Activated T-helper 1 cell treated with anti-CD3 and anti-CD28 coated beads, Interleukin-12 subunit alpha, Interleukin-12 subunit beta, Interleukin-2, Interleukin-4 antibody, amounts not matched to agents 30 ng/mL and 10 ng/mL and 1 ng/mL, durations not matched to agents 14 hours and 24 hours and 36 hours (primary cell): ENCODE results near the gene UBA52. TPM values are rescaled to one million over a fixed set of nuclear protein-coding genes. Genes with fewer than 3 reads are reported as not detected.
"Not testable (repeated sequence)": the region's sequence is repeated elsewhere in the genome, so short reads cannot be mapped to it uniquely, and the experiment has no call there.

Experiments used
- DNase-seq: peaks from one replicate; pipeline ENCODE4 v3.0.0; 2021; ENCODE audit warnings: low spot score
- H3K27ac Mint-ChIP-seq: one replicate; pipeline ENCODE4 v1.8.0; 2021; ENCODE audit warnings: mild to moderate bottlenecking, mixed read lengths
- H3K27me3 Mint-ChIP-seq: one replicate; pipeline ENCODE4 v1.8.0; 2022; ENCODE audit warnings: mild to moderate bottlenecking, moderate library complexity, mixed read lengths; ENCODE audit not compliant: insufficient read depth
- H3K36me3 Mint-ChIP-seq: one replicate; pipeline ENCODE4 v1.8.0; 2021; ENCODE audit warnings: low read depth, mixed read lengths
- H3K4me1 Mint-ChIP-seq: one replicate; pipeline ENCODE4 v1.8.0; 2021; ENCODE audit warnings: low read depth, mixed read lengths
- H3K4me3 Mint-ChIP-seq: one replicate; pipeline ENCODE4 v1.8.0; 2021; ENCODE audit warnings: mild to moderate bottlenecking, moderate library complexity, mixed read lengths
- H3K9me3 Mint-ChIP-seq: one replicate; pipeline ENCODE4 v1.8.0; 2021; ENCODE audit warnings: mixed read lengths
- intact Hi-C: fragments of 100-400 bp; cut with micrococcal nuclease; formaldehyde crosslinking; loops from one replicate; pipeline ENCODE4 v1.15.1; 2024
- total RNA-seq: library from RNA; stranded (reverse); gene quantifications from 2 replicates; pipeline ENCODE4 v1.2.3, GENCODE V29; 2022

The UBA52 gene
- total RNA-seq, 1 donor from 2014 or later: 1,500 TPM

DNA sequence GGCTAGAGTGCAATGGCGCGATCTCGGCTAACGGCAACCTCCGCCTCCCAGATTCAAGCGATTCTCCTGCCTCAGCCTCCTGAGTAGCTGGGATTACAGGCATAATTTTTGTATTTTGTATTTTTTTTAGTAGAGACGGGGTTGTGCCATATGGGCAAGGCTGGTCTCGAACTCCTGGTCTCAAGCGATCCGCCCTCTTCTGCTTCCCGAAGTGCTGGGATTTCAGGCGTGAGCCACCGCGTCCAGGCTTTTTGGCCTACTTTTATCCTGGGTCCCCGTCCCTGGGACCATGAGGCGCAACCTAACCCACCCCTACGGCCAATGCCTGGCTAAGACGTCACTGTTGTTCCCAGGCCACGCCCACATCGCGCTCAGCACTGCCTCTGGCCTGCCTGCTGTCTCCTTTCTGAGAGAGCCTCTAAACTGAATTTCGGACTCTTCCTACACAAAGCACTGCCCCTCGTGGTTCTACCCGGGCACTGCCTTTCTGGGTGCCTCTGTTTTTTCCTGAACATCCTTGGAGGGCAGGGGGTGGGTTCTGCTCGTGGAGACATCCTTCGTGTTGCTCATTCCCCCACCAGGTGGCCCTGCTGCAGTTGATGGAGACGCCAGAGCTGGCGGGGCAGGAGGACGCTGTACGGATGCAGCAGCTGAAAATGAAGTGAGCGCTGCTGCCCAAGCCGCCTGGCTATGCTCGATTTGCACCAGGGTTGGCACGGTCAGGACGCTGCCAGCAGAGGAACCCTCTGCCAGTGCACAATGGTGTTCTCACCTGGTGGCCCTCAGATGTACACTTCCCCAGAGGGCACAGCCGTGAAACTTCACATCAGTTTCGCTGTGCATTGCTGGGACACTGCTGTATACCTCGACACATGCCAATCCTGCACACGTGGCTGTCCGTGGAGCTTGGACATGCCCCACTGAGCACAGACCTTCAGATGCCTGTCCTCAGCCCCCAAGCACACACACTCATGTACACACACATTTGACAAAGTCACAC is 18.9 kb downstream of the UBA52 start:
- Mint-ChIP-seq H3K9me3 (no peaks in the 10 kb centered on the region), H3K4me1 (peaks cover 35% of the 10 kb centered on the region), H3K36me3 (peaks cover 16% of the 10 kb centered on the region), H3K4me3 (peak overlapping the region; percentile 90), H3K27me3 (peaks cover 5% of the 10 kb centered on the region), H3K27ac (peak overlapping the region; percentile 91)
- intact Hi-C loops: loop anchor here (5.0 kb wide), 1 partner anchor 257 kb away; no protein-coding TSS in a partner anchor
- DNase-seq: no peak

DNA sequence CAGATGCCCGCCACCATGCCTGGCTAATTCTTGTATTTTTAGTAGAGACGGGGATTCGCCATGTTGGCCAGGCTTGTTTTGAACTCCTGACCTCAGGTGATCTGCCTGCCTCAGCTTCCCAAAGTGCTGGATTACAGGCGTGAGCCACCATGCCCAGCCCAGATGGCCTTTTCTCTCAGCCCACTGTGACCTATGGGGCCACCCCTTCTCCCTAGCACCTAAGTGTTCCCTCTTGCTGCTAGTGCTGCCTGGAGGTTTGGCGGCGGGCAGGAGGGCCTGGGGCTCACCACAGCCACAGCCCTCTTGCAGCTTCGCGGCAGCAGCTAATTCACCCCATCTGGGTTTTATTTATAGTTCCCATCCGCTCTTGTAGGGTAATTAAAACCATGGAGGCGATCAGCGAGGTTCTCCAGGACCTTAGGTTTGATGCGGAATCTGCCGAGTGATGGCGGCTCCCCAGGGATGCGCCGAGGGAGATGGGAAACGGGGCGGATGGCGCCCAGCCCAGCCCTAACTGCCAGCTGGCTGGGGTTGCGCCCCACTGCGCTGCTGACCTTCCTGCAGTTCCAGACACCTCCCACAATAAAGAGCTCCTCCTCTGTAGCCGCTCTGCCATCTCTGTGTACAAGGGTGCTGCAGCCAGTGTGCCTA is 20.2 kb downstream of the UBA52 start:
- H3K27me3 Mint-ChIP-seq: peaks cover 12% of the 10 kb centered on the region
- no peak for DNase-seq
- no peaks in the 10 kb centered on the region for H3K9me3 Mint-ChIP-seq
- peak overlapping the region; percentile 30 for H3K4me3 Mint-ChIP-seq
- intact Hi-C loops: loop anchor here (5.0 kb wide), 1 partner anchor 255 kb away; no protein-coding TSS in a partner anchor
- H3K4me1 Mint-ChIP-seq: peaks cover 22% of the 10 kb centered on the region
- H3K27ac Mint-ChIP-seq: no peak overlapping the region
- H3K36me3 Mint-ChIP-seq: peaks cover 16% of the 10 kb centered on the region

DNA sequence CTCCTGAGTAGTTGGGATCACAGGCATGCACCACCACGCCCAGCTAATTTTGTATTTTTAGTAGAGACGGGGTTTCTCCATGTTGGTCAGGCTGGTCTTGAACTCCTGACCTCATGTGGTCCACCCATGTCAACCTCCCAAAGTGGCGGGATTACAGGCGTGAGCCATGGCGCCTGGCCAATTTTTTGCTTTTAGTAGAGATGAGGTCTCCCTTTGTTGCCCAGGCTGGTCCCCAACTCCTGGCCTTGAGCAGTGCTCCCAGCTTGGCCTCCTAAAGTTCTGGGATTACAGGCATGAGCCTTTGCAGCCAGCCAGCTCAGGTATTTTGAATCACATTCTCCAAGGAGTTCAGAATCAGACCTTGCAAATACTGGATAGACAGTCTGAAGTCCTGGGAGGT is 21.1 kb downstream of the UBA52 start:
- H3K4me1 Mint-ChIP-seq: peaks cover 19% of the 10 kb centered on the region
- DNase-seq, H3K4me3 Mint-ChIP-seq, H3K27ac Mint-ChIP-seq, H3K9me3 Mint-ChIP-seq: not testable (repeated sequence)
- intact Hi-C loops: loop anchor here (5.0 kb wide), 1 partner anchor 255 kb away; no protein-coding TSS in a partner anchor
- peaks cover 12% of the 10 kb centered on the region for H3K27me3 Mint-ChIP-seq
- H3K36me3 Mint-ChIP-seq: peaks cover 16% of the 10 kb centered on the region

DNA sequence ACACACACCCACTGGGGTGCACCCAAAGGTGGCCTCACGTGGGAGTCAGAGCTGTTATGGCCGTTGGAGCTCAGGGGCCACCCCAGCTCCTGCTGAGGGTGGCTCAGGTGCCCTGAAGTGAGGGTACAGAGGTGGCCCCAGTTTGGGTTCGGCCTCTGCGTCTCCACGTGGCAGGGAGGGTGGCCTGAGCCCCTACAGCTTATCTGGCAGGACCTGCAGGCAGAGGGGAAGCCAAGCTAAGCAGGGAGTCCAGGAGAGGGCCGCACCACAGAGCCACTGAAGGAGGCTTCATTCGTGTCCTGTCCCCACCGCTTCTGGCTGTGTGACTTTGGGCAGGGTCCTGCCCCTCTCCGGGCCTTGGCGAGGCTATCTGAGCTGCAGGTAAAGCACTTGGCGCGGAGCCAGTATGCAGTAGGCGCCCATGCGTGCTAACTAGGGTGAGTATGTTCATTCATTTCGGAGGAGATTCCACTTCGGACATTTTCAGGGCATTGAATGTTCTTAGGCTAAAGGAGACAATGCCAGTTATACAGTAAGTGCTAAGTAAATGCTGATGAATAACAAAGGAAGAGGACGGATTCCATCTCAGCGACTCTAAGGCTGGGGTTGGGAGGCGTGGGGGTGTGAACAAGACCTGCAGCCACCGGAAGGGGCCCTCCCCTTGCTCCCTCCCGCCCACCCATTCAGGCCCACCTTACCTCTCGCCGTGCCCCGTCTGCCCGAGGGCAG is 21.9 kb downstream of the UBA52 start:
- peaks cover 12% of the 10 kb centered on the region for H3K27me3 Mint-ChIP-seq
- H3K9me3 Mint-ChIP-seq: no peaks in the 10 kb centered on the region
- H3K4me3 Mint-ChIP-seq: peak overlapping the region; percentile 30
- peak overlapping the region; percentile 44 for H3K27ac Mint-ChIP-seq
- H3K36me3 Mint-ChIP-seq: peaks cover 16% of the 10 kb centered on the region
- peaks cover 11% of the 10 kb centered on the region for H3K4me1 Mint-ChIP-seq
- DNase-seq: no peak
- intact Hi-C loops: loop anchor here (5.0 kb wide), 1 partner anchor 254 kb away; no protein-coding TSS in a partner anchor

GRCh38 chr19:18594096-18594823 is 22.6 kb downstream of the UBA52 start:
- Mint-ChIP-seq H3K27ac (no peak overlapping the region), H3K4me1 (peaks cover 11% of the 10 kb centered on the region), H3K36me3 (peaks cover 16% of the 10 kb centered on the region), H3K4me3 (peak overlapping the region; percentile 66), H3K9me3 (no peaks in the 10 kb centered on the region), H3K27me3 (peaks cover 13% of the 10 kb centered on the region)
- intact Hi-C loops: loop anchor here (5.0 kb wide), 1 partner anchor 253 kb away; no protein-coding TSS in a partner anchor
- DNase-seq: peak; percentile 62

DNA sequence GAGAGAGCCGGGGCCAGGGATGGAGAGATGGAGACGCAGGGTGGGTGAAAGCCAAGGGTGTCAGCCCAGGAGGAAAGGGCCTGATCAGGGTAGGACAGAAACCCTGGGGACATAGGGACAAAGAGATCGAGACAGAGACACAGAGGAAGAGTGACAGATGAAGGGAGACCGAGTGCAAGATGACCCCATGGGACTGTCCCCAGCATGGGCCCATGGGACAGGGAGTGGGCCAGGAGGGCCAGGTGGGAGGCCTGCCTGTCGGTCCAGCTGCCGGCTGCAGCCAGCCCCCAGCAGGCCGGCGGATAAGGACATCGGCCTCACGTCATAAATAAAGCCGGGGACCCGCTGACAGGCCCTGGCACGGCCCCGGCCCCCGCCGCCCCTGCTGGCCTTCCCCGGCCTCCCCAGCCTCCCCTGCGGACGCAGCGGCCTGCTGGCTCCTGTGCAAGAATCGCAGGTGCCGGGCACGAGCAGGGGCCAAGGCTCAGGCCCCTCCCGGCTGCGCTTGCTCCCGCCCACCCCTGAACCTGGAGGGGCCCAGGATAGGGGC is 23.2 kb downstream of the UBA52 start:
- no peaks in the 10 kb centered on the region for H3K9me3 Mint-ChIP-seq
- intact Hi-C loops: loop anchor here (5.0 kb wide), 1 partner anchor 252 kb away; no protein-coding TSS in a partner anchor
- no peak for DNase-seq
- H3K36me3 Mint-ChIP-seq: peaks cover 14% of the 10 kb centered on the region
- peaks cover 15% of the 10 kb centered on the region for H3K27me3 Mint-ChIP-seq
- H3K4me1 Mint-ChIP-seq: peaks cover 7% of the 10 kb centered on the region
- peak overlapping the region; percentile 66 for H3K4me3 Mint-ChIP-seq
- no peak overlapping the region for H3K27ac Mint-ChIP-seq

DNA sequence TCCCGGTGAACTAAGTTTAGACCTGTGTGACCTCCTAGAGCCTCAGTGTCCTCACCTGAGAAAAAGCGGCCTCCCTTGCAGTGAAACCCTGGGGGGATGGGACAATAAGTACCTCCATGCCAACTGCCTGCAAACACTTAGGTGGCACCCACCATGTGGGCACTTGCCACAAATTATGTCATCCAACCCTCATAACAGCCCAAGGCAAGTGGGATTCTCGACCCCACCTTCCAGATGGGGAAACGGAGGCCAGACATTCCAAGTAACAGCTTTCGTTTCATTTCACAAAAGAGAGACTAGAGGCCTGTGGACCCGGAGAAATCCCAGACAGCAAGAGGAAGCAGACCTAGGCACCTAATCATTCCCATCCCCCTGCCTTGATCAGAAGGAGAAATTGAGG is 23.8 kb downstream of the UBA52 start:
- Mint-ChIP-seq H3K36me3 (peaks cover 11% of the 10 kb centered on the region), H3K9me3 (no peaks in the 10 kb centered on the region), H3K4me3 (no peak overlapping the region), H3K27ac (no peak overlapping the region), H3K27me3 (peaks cover 15% of the 10 kb centered on the region), H3K4me1 (peaks cover 4% of the 10 kb centered on the region)
- intact Hi-C loops: no loop called here
- DNase-seq: no peak

DNA sequence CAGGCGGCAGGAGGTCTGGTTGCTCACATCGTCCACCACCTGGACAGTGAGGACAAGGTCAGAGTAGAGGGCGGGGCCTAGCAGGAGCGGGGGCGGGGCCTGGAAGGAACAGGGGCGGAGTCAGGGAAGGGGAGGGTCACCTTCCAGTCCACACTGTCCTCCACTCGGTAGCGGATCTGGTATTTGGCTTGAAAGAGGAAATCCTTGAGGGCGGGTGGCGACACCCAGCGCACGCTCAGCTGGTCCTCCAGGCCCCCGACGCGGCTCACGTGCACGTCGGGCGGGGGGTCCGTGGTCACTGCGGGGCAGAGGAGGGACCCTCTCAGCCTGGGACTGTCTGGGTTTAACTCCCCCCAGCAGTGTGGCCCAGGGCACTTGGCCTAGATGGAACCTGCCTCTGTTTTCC is 25.1 kb downstream of the UBA52 start:
- peaks cover 4% of the 10 kb centered on the region for H3K4me1 Mint-ChIP-seq
- no peak overlapping the region for H3K4me3 Mint-ChIP-seq
- DNase-seq: no peak
- intact Hi-C loops: no loop called here
- H3K36me3 Mint-ChIP-seq: peaks cover 3% of the 10 kb centered on the region
- H3K9me3 Mint-ChIP-seq: no peaks in the 10 kb centered on the region
- H3K27ac Mint-ChIP-seq: no peak overlapping the region
- peaks cover 20% of the 10 kb centered on the region for H3K27me3 Mint-ChIP-seq

GRCh38 chr19:18597809-18598660 is 26.4 kb downstream of the UBA52 start:
- Mint-ChIP-seq H3K9me3 (no peaks in the 10 kb centered on the region), H3K36me3 (no peaks in the 10 kb centered on the region), H3K4me1 (peaks cover 4% of the 10 kb centered on the region), H3K27ac (no peak overlapping the region), H3K4me3 (no peak overlapping the region), H3K27me3 (peaks cover 29% of the 10 kb centered on the region)
- intact Hi-C loops: no loop called here
- DNase-seq: no peak

- DNase-seq: no peak
- Mint-ChIP-seq H3K4me3 (no peak overlapping the region), H3K36me3 (no peaks in the 10 kb centered on the region), H3K4me1 (peaks cover 4% of the 10 kb centered on the region), H3K9me3 (no peaks in the 10 kb centered on the region), H3K27ac (no peak overlapping the region), H3K27me3 (peaks cover 36% of the 10 kb centered on the region)
- intact Hi-C loops: no loop called here
Measured at GRCh38 chr19:18599485-18599884, 27.8 kb downstream of the UBA52 start.

DNA sequence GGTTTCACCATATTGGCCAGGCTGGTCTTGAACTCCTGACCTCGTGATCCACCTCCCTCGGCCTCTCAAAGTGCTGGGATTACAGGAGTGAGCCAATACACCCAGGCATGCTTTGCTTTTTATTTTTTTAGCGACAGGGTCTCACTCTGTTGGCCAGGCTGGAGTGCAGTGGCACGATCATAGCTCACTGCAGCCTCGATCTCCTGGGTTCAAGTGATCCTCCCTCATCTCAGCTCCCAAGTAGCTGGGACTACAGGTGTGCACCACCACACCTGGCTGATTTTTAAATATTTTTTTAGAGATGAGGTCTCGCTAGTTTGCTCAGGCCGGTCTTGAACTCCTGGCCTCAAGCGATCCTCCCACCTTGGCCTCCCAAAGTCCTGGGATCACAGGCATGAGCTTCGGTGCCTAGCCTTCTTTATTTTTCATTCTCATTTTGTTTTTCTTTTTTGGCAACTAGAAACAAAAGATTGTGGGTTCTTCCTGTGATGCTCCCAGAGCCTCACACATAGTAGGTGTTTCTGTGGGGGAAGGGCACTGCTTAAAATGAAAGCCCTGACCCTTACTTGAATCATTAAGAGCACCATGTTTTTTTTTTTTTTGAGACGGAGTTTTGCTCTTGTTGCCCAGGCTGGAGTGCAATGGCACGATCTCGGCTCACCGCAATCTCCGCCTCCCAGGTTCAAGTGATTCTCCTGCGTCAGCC is 29.2 kb downstream of the UBA52 start:
- H3K27me3 Mint-ChIP-seq: peaks cover 42% of the 10 kb centered on the region
- H3K9me3 Mint-ChIP-seq, H3K36me3 Mint-ChIP-seq, H3K4me3 Mint-ChIP-seq, H3K4me1 Mint-ChIP-seq, intact Hi-C loops, DNase-seq, H3K27ac Mint-ChIP-seq: not testable (repeated sequence)
